Mesendoderm (in vitro differentiated cells): ENCODE data around the gene SEMA4G. TPM values are rescaled to one million over a fixed set of nuclear protein-coding genes. Genes with fewer than 3 reads are reported as not detected.

Experiments used
- DNase-seq: peaks from one replicate; pipeline ENCODE4 v3.0.0; 2013
- H2AK5ac ChIP-seq: 2 replicates; pipeline ENCODE4 v1.6.1; 2013; ENCODE audit warnings: low read length, inconsistent platforms
- H2BK120ac ChIP-seq: 2 replicates; pipeline ENCODE4 v1.6.1; 2013; ENCODE audit warnings: low read depth, mild to moderate bottlenecking, low read length, moderate library complexity, mixed read lengths
- H2BK15ac ChIP-seq: replicated peaks from 2 replicates; pipeline ENCODE4 v1.6.1; 2013; ENCODE audit warnings: low read depth, mild to moderate bottlenecking, moderate library complexity
- H2BK5ac ChIP-seq: 2 replicates; pipeline ENCODE4 v1.6.1; 2013; ENCODE audit warnings: low read length, inconsistent platforms
- H3K18ac ChIP-seq: 2 replicates; pipeline ENCODE4 v1.6.1; 2013; ENCODE audit warnings: mild to moderate bottlenecking, low read length, mixed read lengths
- H3K23ac ChIP-seq: one replicate; pipeline ENCODE4 v1.6.1; 2013; ENCODE audit warnings: low read length
- H3K27ac ChIP-seq: 2 replicates; pipeline ENCODE4 v1.5.1; 2013; ENCODE audit warnings: low read depth, mild to moderate bottlenecking, inconsistent platforms, low read length, moderate library complexity
- H3K27me3 ChIP-seq: 2 replicates; pipeline ENCODE4 v1.6.1; 2013; ENCODE audit warnings: low read length, control low read depth, mild to moderate bottlenecking, inconsistent platforms; ENCODE audit not compliant: insufficient read depth, poor library complexity
- H3K36me3 ChIP-seq: 2 replicates; pipeline ENCODE4 v1.6.1; 2013; ENCODE audit warnings: low read length, inconsistent platforms; ENCODE audit not compliant: control insufficient read depth, insufficient read depth
- H3K4ac ChIP-seq: one replicate; pipeline ENCODE4 v1.6.1; 2013; ENCODE audit warnings: low read depth, mild to moderate bottlenecking, low read length, moderate library complexity
- H3K4me1 ChIP-seq: 2 replicates; pipeline ENCODE4 v1.6.1; 2013; ENCODE audit warnings: low read depth, low read length, inconsistent platforms; ENCODE audit not compliant: control insufficient read depth
- H3K4me2 ChIP-seq: 2 replicates; pipeline ENCODE4 v1.6.1; 2013; ENCODE audit warnings: low read length
- H3K4me3 ChIP-seq: 2 replicates; pipeline ENCODE4 v1.5.1; 2013; ENCODE audit warnings: mild to moderate bottlenecking, low read length
- H3K56ac ChIP-seq: one replicate; pipeline ENCODE4 v1.6.1; 2013; ENCODE audit warnings: low read length
- H3K79me1 ChIP-seq: 2 replicates; pipeline ENCODE4 v1.6.1; 2013; ENCODE audit warnings: low read length, inconsistent platforms
- H3K79me2 ChIP-seq: 2 replicates; pipeline ENCODE4 v1.6.1; 2013; ENCODE audit warnings: mild to moderate bottlenecking, low read length; ENCODE audit not compliant: control insufficient read depth, insufficient read depth
- H3K9ac ChIP-seq: 2 replicates; pipeline ENCODE4 v1.6.1; 2013; ENCODE audit warnings: low read length, inconsistent platforms
- H4K5ac ChIP-seq: one replicate; pipeline ENCODE4 v1.6.1; 2013; ENCODE audit warnings: low read length
- H4K8ac ChIP-seq: one replicate; pipeline ENCODE4 v1.6.1; 2013; ENCODE audit warnings: low read depth, mild to moderate bottlenecking, control low read depth, low read length, moderate library complexity
- WGBS: extraction: QIAGEN DNeasy Blood & Tissue Kit; methylation state at CpG from one replicate; pipeline ENCODE4 v1.1.7; 2013; ENCODE audit warnings: low lambda C conversion rate, missing lambda C conversion rate; ENCODE audit not compliant: insufficient coverage; ENCODE audit errors: extremely low coverage; 5-methylcytosine and 5-hydroxymethylcytosine counted together
- small RNA-seq: library from polyadenylated mRNA; stranded (forward); fragments of <200 nt; extraction: miRNeasy Mini kit (QIAGEN cat#:217004); gene quantifications from one replicate; pipeline ENCODE3, GENCODE V24; 2013; ENCODE audit not compliant: insufficient read depth

The SEMA4G gene

DNA sequence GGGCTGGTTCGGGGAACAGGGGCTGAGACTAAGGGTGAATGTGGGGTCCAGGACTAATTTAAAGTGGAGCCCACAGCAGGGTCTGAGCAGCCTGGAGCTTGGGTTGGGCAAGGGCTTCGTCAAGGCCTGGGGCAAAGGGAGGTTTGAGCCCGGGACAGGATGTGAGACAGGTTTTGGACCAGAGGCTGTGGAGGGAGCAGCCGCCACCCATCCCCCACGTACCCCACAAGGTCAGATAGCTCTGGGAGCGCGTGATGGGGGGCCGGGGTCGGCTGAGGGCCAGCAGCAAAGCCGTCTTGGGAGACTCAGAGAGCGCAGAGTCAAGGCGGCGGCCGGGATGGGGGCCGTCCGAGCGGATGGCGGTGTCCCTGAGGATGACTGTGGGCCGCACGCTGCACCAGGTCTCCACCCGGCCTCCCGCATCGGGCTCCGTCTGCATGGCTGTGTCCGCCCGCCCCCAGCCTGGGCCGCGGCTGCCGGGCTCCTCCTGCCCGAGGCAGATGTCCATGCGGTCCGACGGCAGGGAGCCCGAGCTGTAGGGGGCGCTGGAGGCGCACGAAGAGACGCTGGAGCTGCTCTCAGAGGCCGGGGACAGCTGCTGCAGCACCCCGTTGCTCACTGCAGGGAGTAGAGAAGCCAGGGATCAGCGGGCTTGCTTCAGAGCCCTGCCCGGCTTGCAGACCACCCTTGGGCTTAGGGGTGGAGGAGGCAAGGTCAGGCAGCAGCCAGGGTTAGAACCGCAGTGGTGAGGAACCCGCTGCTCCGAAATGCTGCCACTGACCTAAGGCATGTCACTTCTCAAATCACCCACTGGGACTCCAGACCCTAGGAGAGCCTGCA is 49.5 kb downstream of the SEMA4G start:
- WGBS, result no CpG with 5 or more reads among the region's 45 CpGs
- H3K27ac ChIP-seq, result no peak overlapping the region
- H2AK5ac ChIP-seq, result no peak overlapping the region
- H3K56ac ChIP-seq, result peak overlapping the region; percentile 80
- H4K8ac ChIP-seq, result no peak overlapping the region
- peaks cover 4% of the 10 kb centered on the region for H3K4me1 ChIP-seq
- no peak overlapping the region for H4K5ac ChIP-seq
- H2BK15ac ChIP-seq, result no peak overlapping the region
- peak overlapping the region; percentile 53 for H3K4me2 ChIP-seq
- H3K4me3 ChIP-seq, result no peak overlapping the region
- H3K79me1 ChIP-seq, result no peaks in the 10 kb centered on the region
- DNase-seq, result peak; percentile 89
- no peak overlapping the region for H2BK120ac ChIP-seq
- peaks cover 8% of the 10 kb centered on the region for H3K27me3 ChIP-seq
- H3K4ac ChIP-seq, result no peak overlapping the region
- H3K23ac ChIP-seq, result peak overlapping the region; percentile 50
- no peak overlapping the region for H3K18ac ChIP-seq
- H3K36me3 ChIP-seq, result no peaks in the 10 kb centered on the region
- no peaks in the 10 kb centered on the region for H3K79me2 ChIP-seq
- peak overlapping the region; percentile 55 for H3K9ac ChIP-seq
- no peak overlapping the region for H2BK5ac ChIP-seq

Small RNA genes within 50 kb of the gene (small RNA-seq; reads per million reads assigned to genes)
- not detected for gene MIR608
